IPS-18c (cell line): Measurements from ENCODE around the gene EHD1.

ENCODE experiments used
- H3K4me3 ChIP-seq: 2 replicates; pipeline ENCODE4 v1.7.0; 2013; ENCODE audit warnings: low read depth, mild to moderate bottlenecking, low read length, moderate library complexity; ENCODE audit not compliant: insufficient read depth
- H3K9me3 ChIP-seq: one replicate; pipeline ENCODE4 v1.6.1; 2013; ENCODE audit warnings: mild to moderate bottlenecking, low read length, moderate library complexity; ENCODE audit not compliant: control insufficient read depth, insufficient read depth

EHD1 gene

GRCh38 chr11:64878494-64879243 lies at the start of gene EHD1:
Gene EHD1 (minus strand): TSS chr11:64878621. CDS start chr11:64878464, 157 bp downstream.
- H3K9me3 ChIP-seq: no peaks in the 10 kb centered on the region
- H3K4me3 ChIP-seq: peak within 1 kb of the TSS; percentile 91

GRCh38 chr11:64926689-64927088 lies 48.3 kb upstream of the EHD1 start:
- H3K9me3 ChIP-seq: no peaks in the 10 kb centered on the region
- no peak overlapping the region for H3K4me3 ChIP-seq

GRCh38 chr11:64925536-64926436 lies 47.4 kb upstream of the EHD1 start:
- no peak overlapping the region for H3K4me3 ChIP-seq
- H3K9me3 ChIP-seq: no peaks in the 10 kb centered on the region

- Histone ChIP-seq H3K4me3 (peak overlapping the region; percentile 87), H3K9me3 (no peaks in the 10 kb centered on the region)
Measured at GRCh38 chr11:64924910-64925284, 46.5 kb upstream of the EHD1 start.

- no peaks in the 10 kb centered on the region for H3K9me3 ChIP-seq
Measured at GRCh38 chr11:64923944-64924909, 45.8 kb upstream of the EHD1 start, which contains the start of gene PPP2R5B. Gene PPP2R5B (plus strand): TSS chr11:64924689. CDS start chr11:64925735, 1,046 bp downstream.

GRCh38 chr11:64923151-64923661 lies 44.8 kb upstream of the EHD1 start:
- no peaks in the 10 kb centered on the region for H3K9me3 ChIP-seq
- H3K4me3 ChIP-seq: no peak overlapping the region

More at GRCh38 chr11:64923944-64924909, 45.8 kb upstream of the EHD1 start, which contains the start of gene PPP2R5B:
- peak within 1 kb of the TSS; percentile 87 for H3K4me3 ChIP-seq

- H3K4me3 ChIP-seq: no peak overlapping the region
- H3K9me3 ChIP-seq: no peaks in the 10 kb centered on the region
Measured at GRCh38 chr11:64921384-64921783, 43.0 kb upstream of the EHD1 start.

GRCh38 chr11:64920124-64920523 lies 41.7 kb upstream of the EHD1 start:
- H3K4me3 ChIP-seq: no peak overlapping the region
- no peaks in the 10 kb centered on the region for H3K9me3 ChIP-seq

GRCh38 chr11:64919627-64920026 lies 41.2 kb upstream of the EHD1 start:
- no peaks in the 10 kb centered on the region for H3K9me3 ChIP-seq
- H3K4me3 ChIP-seq: no peak overlapping the region

- Histone ChIP-seq H3K9me3 (no peaks in the 10 kb centered on the region), H3K4me3 (peak overlapping the region; percentile 40; the same call in 1 of the 2 replicates)
Measured at GRCh38 chr11:64918017-64918416, 39.6 kb upstream of the EHD1 start.

- Histone ChIP-seq H3K9me3 (no peaks in the 10 kb centered on the region), H3K4me3 (peak overlapping the region; percentile 40; the same call in 1 of the 2 replicates)
Measured at GRCh38 chr11:64917663-64917995, 39.2 kb upstream of the EHD1 start.

GRCh38 chr11:64916775-64917662 lies 38.6 kb upstream of the EHD1 start, which contains the start of gene ATG2A:
Gene ATG2A (minus strand): TSS chr11:64917209. CDS start chr11:64917135, 74 bp downstream.
- H3K4me3 ChIP-seq: peak within 1 kb of the TSS; percentile 89
- no peaks in the 10 kb centered on the region for H3K9me3 ChIP-seq

GRCh38 chr11:64916040-64916774 lies 37.8 kb upstream of the EHD1 start:
- peak overlapping the region; percentile 89 for H3K4me3 ChIP-seq

GRCh38 chr11:64915376-64915887 lies 37.0 kb upstream of the EHD1 start:
- Histone ChIP-seq H3K9me3 (no peaks in the 10 kb centered on the region), H3K4me3 (0 out of 2 replicates have a peak overlapping the region, but pooled peaks have one; percentile 89)

More at GRCh38 chr11:64916040-64916774, 37.8 kb upstream of the EHD1 start:
- no peaks in the 10 kb centered on the region for H3K9me3 ChIP-seq

GRCh38 chr11:64914123-64914522 lies 35.7 kb upstream of the EHD1 start:
- Histone ChIP-seq H3K4me3 (no peak overlapping the region), H3K9me3 (no peaks in the 10 kb centered on the region)
